ENCODE results near the gene ZNF598.

- TF ChIP-seq ZNF561 (tag by site-specific recombination; IDR thresholded peaks at IDR 0.05; ENCODE audit: borderline replicate concordance) (peak; percentile 39; the same call in 1 of the 2 replicates), ZBTB7A (tag by site-specific recombination; IDR thresholded peaks at IDR 0.05; ENCODE audit: low read depth) (no peak), REST (tag by site-specific recombination; IDR thresholded peaks at IDR 0.05) (no peak), ZNF366 (tag by site-specific recombination; conservative IDR thresholded peaks at IDR 0.05) (no peak), ZNF558 (tag by site-specific recombination; IDR thresholded peaks at IDR 0.05) (no peak), ZNF426 (tag by site-specific recombination; IDR thresholded peaks at IDR 0.05) (no peak), ZNF639 (tag by site-specific recombination; IDR thresholded peaks at IDR 0.05) (no peak), ZNF792 (tag by site-specific recombination; IDR thresholded peaks at IDR 0.05) (no peak), CTCF (tag by site-specific recombination; IDR thresholded peaks at IDR 0.05) (no peak)
Observed at GRCh38 chr16:1961651-1962067, 48.0 kb downstream of the ZNF598 start.
